ENCODE measurements around the gene FBLN1.

Gene FBLN1

GRCh38 chr22:45469281-45470073 lies 33.2 kb upstream of the FBLN1 start:
- peaks cover 3% of the 10 kb centered on the region for H3K27me3 Mint-ChIP-seq
- H3K4me1 Mint-ChIP-seq (ENCODE audit: low read depth), result no peaks in the 10 kb centered on the region
- H3K27ac Mint-ChIP-seq, result no peak overlapping the region
- H3K9me3 Mint-ChIP-seq (ENCODE audit: low read depth), result peaks cover 3% of the 10 kb centered on the region
- H3K36me3 Mint-ChIP-seq, result no peaks in the 10 kb centered on the region
- H3K4me3 Mint-ChIP-seq, result no peak overlapping the region

GRCh38 chr22:45470871-45471270 lies 31.8 kb upstream of the FBLN1 start:
- Mint-ChIP-seq H3K27ac (no peak overlapping the region), H3K4me3 (no peak overlapping the region), H3K4me1 (ENCODE audit: low read depth) (no peaks in the 10 kb centered on the region), H3K27me3 (peaks cover 2% of the 10 kb centered on the region), H3K36me3 (no peaks in the 10 kb centered on the region), H3K9me3 (ENCODE audit: low read depth) (peaks cover 3% of the 10 kb centered on the region)

GRCh38 chr22:45472426-45472825 lies 30.3 kb upstream of the FBLN1 start:
- Mint-ChIP-seq H3K27ac (no peak overlapping the region), H3K9me3 (ENCODE audit: low read depth) (no peaks in the 10 kb centered on the region), H3K27me3 (no peaks in the 10 kb centered on the region), H3K4me1 (ENCODE audit: low read depth) (no peaks in the 10 kb centered on the region), H3K4me3 (no peak overlapping the region), H3K36me3 (no peaks in the 10 kb centered on the region)

- no peak overlapping the region for H3K27ac Mint-ChIP-seq
- no peak overlapping the region for H3K4me3 Mint-ChIP-seq
- H3K36me3 Mint-ChIP-seq, result no peaks in the 10 kb centered on the region
- no peaks in the 10 kb centered on the region for H3K4me1 Mint-ChIP-seq (ENCODE audit: low read depth)
- H3K9me3 Mint-ChIP-seq (ENCODE audit: low read depth), result no peaks in the 10 kb centered on the region
- no peaks in the 10 kb centered on the region for H3K27me3 Mint-ChIP-seq
Measured at GRCh38 chr22:45473626-45474237, 29.0 kb upstream of the FBLN1 start.

GRCh38 chr22:45475063-45475747 lies 27.5 kb upstream of the FBLN1 start:
- Mint-ChIP-seq H3K36me3 (no peaks in the 10 kb centered on the region), H3K27me3 (no peaks in the 10 kb centered on the region), H3K4me3 (no peak overlapping the region), H3K9me3 (ENCODE audit: low read depth) (no peaks in the 10 kb centered on the region), H3K27ac (no peak overlapping the region), H3K4me1 (ENCODE audit: low read depth) (no peaks in the 10 kb centered on the region)

- Mint-ChIP-seq H3K4me3 (no peak overlapping the region), H3K9me3 (ENCODE audit: low read depth) (no peaks in the 10 kb centered on the region), H3K27ac (no peak overlapping the region), H3K4me1 (ENCODE audit: low read depth) (no peaks in the 10 kb centered on the region), H3K27me3 (peaks cover 1% of the 10 kb centered on the region), H3K36me3 (no peaks in the 10 kb centered on the region)
Measured at GRCh38 chr22:45475851-45476514, 26.7 kb upstream of the FBLN1 start.

- Mint-ChIP-seq H3K27ac (no peak overlapping the region), H3K9me3 (ENCODE audit: low read depth) (no peaks in the 10 kb centered on the region), H3K4me1 (ENCODE audit: low read depth) (no peaks in the 10 kb centered on the region), H3K27me3 (peaks cover 1% of the 10 kb centered on the region), H3K4me3 (no peak overlapping the region), H3K36me3 (no peaks in the 10 kb centered on the region)
Measured at GRCh38 chr22:45476814-45477213, 25.9 kb upstream of the FBLN1 start.

- no peaks in the 10 kb centered on the region for H3K36me3 Mint-ChIP-seq
- H3K4me1 Mint-ChIP-seq (ENCODE audit: low read depth), result no peaks in the 10 kb centered on the region
- no peaks in the 10 kb centered on the region for H3K9me3 Mint-ChIP-seq (ENCODE audit: low read depth)
- no peak overlapping the region for H3K27ac Mint-ChIP-seq
- no peak overlapping the region for H3K4me3 Mint-ChIP-seq
- H3K27me3 Mint-ChIP-seq, result peaks cover 1% of the 10 kb centered on the region
Measured at GRCh38 chr22:45477366-45478107, 25.1 kb upstream of the FBLN1 start.

- Mint-ChIP-seq H3K27me3 (peaks cover 1% of the 10 kb centered on the region), H3K36me3 (no peaks in the 10 kb centered on the region), H3K9me3 (ENCODE audit: low read depth) (no peaks in the 10 kb centered on the region), H3K4me3 (no peak overlapping the region), H3K27ac (no peak overlapping the region), H3K4me1 (ENCODE audit: low read depth) (no peaks in the 10 kb centered on the region)
Measured at GRCh38 chr22:45478108-45478771, 24.4 kb upstream of the FBLN1 start.

GRCh38 chr22:45480717-45481116 lies 22.0 kb upstream of the FBLN1 start:
- Mint-ChIP-seq H3K4me1 (ENCODE audit: low read depth) (no peaks in the 10 kb centered on the region), H3K36me3 (no peaks in the 10 kb centered on the region), H3K4me3 (no peak overlapping the region), H3K27ac (no peak overlapping the region), H3K9me3 (ENCODE audit: low read depth) (no peaks in the 10 kb centered on the region), H3K27me3 (peaks cover 1% of the 10 kb centered on the region)

- Mint-ChIP-seq H3K4me1 (ENCODE audit: low read depth) (no peaks in the 10 kb centered on the region), H3K27ac (no peak overlapping the region), H3K36me3 (no peaks in the 10 kb centered on the region), H3K9me3 (ENCODE audit: low read depth) (no peaks in the 10 kb centered on the region), H3K4me3 (no peak overlapping the region), H3K27me3 (peaks cover 1% of the 10 kb centered on the region)
Measured at GRCh38 chr22:45481661-45482060, 21.0 kb upstream of the FBLN1 start.

GRCh38 chr22:45482169-45482568 lies 20.5 kb upstream of the FBLN1 start:
- H3K27me3 Mint-ChIP-seq, result peaks cover 1% of the 10 kb centered on the region
- no peaks in the 10 kb centered on the region for H3K36me3 Mint-ChIP-seq
- no peaks in the 10 kb centered on the region for H3K4me1 Mint-ChIP-seq (ENCODE audit: low read depth)
- H3K27ac Mint-ChIP-seq, result no peak overlapping the region
- no peak overlapping the region for H3K4me3 Mint-ChIP-seq
- no peaks in the 10 kb centered on the region for H3K9me3 Mint-ChIP-seq (ENCODE audit: low read depth)

- no peaks in the 10 kb centered on the region for H3K36me3 Mint-ChIP-seq
- no peaks in the 10 kb centered on the region for H3K9me3 Mint-ChIP-seq (ENCODE audit: low read depth)
- H3K4me3 Mint-ChIP-seq, result no peak overlapping the region
- peaks cover 1% of the 10 kb centered on the region for H3K27me3 Mint-ChIP-seq
- H3K4me1 Mint-ChIP-seq (ENCODE audit: low read depth), result no peaks in the 10 kb centered on the region
- no peak overlapping the region for H3K27ac Mint-ChIP-seq
Measured at GRCh38 chr22:45483319-45483718, 19.4 kb upstream of the FBLN1 start.

- Mint-ChIP-seq H3K4me3 (no peak overlapping the region), H3K27me3 (peaks cover 1% of the 10 kb centered on the region), H3K9me3 (ENCODE audit: low read depth) (no peaks in the 10 kb centered on the region), H3K27ac (no peak overlapping the region), H3K36me3 (no peaks in the 10 kb centered on the region), H3K4me1 (ENCODE audit: low read depth) (no peaks in the 10 kb centered on the region)
Measured at GRCh38 chr22:45483918-45484499, 18.7 kb upstream of the FBLN1 start.

All from activated naive CD8-positive, alpha-beta T cell (primary cell).